ENCODE results near the gene RSPH1.

RSPH1 gene

DNA sequence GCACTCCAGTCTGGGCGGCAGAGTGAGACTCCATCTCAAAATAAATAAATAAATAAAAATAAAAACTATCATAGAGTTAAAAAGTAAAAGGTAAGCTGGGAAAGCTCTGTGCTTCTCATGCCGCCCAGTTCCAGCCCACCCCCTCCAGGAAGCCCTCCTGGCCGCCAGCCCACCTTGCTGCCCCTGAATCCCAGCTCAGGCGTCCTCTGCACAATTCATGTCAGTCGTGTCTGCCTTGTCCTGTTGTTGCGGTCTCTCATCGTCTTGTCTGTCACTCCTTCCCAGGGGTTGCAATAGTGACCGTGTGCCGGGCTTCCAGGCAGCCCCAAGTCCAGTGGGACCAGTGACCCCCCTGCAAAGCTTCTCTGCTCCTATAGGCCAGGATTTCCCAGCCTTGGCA lies 44.1 kb downstream of the RSPH1 start:
- DNase-seq (ENCODE audit: low read depth in 2 of 3, low spot score in 2 of 3), result no peak

DNA sequence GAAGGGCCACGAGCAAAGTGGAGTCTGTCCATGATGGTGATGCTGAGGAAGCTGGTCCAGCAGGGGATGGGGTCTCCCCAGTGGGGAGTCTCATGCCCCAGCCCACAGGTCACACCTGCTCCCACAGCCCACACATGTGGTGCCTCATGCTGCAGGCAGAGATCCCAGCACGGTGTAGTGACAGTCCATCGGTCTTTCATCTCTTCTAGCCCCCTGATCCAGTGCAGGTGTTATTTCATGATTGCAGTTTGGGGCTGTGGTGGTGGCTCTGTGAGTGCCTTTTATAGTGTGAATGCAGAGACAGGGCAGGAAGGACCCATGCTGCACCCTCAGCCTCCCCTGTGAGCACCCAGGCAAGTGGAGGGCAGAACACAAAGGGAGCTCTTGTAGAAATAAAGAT lies 47.3 kb downstream of the RSPH1 start:
- DNase-seq (ENCODE audit: low read depth in 2 of 3, low spot score in 2 of 3), result no peak

DNA sequence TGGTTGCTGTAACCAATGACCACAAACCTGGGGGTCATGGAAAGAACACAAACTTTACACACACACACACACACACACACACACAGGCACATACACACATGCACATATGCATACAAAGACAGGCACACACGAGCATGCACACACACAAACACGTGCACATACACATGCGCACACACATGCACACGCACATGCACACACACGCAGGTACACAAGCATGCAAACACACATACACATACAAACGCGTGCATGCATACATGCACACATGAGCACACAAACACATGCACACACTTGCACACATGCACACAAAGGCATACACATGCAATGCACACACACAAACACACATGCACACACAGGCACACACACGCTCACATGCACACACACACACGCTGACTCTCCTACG lies 48.3 kb downstream of the RSPH1 start:
- no peak for DNase-seq (ENCODE audit: low read depth in 2 of 3, low spot score in 2 of 3)

DNA sequence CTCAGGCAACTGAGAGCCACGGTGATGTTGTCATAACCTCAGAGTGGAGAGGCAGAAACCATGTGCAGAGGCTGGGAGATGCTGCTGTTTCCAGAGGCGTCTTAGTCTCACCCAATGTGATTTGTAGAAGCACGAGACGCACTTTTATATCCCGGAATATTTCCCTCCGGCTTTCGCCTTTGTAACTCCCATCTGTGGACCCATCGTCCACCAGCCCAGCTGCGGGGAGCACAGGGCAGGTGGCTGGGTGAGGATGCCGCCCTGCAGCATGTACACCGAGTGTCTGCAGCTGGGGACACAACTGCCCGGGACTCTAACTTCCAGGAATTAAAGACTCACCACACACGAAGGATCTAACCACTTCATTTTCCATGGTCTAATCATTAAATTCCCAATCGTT lies 48.8 kb downstream of the RSPH1 start:
- DNase-seq (ENCODE audit: low read depth in 2 of 3, low spot score in 2 of 3), result no peak

DNA sequence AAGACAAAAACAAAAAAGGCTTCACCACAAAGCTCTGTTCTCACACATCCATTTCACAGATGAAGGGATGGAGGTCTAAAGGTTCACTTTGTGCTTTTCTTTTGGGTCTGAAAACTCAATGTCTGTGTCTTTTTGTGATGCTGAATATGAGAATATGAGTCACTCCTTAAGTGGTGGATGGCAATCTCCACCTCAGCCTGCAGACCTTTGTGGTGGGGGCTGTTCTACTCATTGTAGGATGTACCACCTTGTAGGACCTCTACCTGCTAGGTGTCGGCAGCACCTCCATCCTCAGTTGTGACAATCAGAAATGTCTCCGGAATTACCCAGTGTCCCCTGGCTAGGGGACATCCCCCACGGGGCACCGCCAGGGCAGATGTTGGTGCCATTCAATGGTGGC lies 49.5 kb downstream of the RSPH1 start:
- DNase-seq (ENCODE audit: low read depth in 2 of 3, low spot score in 2 of 3), result no peak

DNA sequence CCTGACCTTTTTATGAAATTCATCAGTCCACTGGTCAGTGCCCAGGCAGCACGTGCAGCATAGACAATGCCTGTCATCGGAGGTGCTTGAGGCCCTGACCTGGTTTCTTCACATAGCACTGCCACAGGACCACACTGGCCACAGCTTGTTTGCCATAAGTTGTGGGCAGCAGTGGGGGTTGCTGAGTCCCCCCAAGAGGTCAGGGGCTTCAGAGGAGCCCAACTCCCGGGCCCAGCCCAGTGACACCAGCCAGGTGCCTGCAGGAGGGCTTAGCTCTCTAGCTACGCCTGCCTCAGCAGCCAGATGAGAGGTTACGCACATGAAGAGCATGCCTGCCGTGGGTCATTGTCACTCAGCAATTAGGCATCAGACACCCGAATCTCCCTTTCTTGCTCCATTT lies 50.7 kb downstream of the RSPH1 start:
- DNase-seq (ENCODE audit: low read depth in 2 of 3, low spot score in 2 of 3), result no peak

DNA sequence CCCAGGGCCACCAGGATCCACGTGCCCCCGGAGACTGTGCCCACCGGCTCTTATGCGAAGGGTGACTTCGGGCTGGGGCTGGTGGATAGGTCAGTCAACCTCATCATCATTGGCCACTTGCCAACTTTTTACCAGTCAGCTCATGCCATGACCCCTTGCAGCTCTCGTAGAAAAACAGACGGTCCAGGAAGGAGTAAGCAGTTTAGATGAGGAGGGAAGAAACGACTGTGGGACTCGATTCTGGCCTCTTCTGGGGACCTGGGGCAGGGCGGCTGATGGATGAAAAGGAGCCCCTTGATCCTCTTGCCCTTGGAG lies 51.3 kb downstream of the RSPH1 start:
- DNase-seq (ENCODE audit: low read depth in 2 of 3, low spot score in 2 of 3), result no peak

DNA sequence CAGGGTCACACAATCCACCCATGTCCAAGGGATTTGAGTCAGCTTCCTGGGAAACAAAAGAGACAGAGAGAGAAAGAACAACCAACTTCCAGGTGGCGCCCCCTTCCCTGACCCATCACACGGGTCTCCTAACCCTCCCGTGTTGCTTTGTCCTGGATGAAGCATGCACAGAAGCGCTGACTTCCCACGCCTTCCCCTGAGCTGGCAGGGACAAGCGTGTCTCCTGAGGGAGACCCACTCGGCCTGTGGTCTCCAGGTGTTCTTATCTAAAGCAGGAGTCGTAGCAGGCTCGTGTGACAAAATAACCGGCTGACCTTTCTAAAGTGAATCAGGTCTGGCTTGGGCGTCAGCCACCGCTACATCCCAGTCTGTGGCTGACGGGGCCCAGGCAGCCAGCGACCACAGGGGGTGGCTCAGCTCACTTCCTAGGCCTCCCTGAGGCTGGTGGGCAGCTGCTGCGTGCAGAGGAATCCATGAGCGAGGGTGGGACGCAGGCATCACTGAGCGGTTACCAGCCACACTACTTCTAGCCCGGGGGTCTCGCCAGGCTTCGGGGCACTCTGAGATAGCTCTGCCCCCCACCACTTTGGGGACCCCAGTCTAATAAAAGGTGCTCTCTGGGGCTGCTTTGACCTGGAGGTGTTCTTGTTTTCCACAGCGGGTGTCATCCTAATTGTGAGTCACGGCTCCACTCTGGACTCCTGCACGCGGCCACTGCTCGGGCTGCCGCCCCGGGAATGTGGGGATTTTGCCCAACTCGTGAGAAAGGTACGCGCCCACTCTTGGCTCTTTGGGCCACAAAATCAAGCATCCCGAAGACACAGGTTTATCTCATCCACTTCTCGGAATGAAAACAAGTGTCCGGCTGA lies 51.9 kb downstream of the RSPH1 start:
- no peak for DNase-seq (ENCODE audit: low read depth in 2 of 3, low spot score in 2 of 3)

DNA sequence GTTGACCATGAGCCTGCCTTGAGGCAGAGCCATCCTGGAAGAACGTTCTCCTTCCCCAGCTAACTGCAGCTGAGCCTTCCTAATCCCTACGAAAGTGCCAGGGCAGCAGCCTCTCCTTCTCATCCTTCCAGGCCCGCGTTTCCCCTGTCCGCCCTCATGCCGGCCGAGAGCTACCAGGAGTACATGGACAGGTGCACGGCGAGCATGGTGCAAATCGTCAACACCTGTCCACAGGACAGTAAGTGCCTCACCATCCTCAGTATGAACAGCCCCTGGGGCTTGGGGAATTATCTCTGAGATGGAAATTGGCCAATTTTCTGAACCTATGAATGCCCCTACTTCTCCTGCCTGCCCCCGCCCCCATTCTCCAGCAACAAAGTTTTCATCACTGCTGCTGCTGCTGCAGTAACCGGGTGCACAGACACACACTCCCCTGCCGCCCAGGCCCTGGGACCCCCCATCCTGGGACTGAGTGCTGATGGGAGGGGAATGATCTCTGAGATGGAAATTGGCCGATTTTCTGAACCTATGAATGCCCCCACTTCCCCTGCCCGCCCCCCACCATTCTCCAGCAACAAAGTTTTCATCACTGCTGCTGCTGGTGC lies 52.7 kb downstream of the RSPH1 start:
- no peak for DNase-seq (ENCODE audit: low read depth in 2 of 3, low spot score in 2 of 3)

DNA sequence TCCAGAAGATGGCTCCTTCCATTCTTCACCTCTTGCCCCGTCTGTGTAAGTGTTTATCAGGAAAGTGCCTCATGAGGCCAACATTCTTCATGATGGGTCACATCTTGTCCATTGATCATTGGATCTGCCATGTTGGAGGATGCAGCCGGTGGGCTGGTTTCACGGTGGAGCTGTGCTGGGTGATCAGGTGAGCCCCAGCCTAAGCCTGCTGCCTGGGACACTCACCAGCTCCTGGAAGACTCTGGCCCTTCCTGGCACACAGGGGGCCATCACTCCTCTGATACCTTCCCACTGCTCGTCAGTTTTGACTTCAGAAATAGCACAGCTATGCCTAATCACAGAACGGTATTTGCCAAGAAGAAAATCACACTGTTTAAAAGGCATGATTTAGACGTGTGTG lies 54.1 kb downstream of the RSPH1 start:
- no peak for DNase-seq (ENCODE audit: low read depth in 2 of 3, low spot score in 2 of 3)

DNA sequence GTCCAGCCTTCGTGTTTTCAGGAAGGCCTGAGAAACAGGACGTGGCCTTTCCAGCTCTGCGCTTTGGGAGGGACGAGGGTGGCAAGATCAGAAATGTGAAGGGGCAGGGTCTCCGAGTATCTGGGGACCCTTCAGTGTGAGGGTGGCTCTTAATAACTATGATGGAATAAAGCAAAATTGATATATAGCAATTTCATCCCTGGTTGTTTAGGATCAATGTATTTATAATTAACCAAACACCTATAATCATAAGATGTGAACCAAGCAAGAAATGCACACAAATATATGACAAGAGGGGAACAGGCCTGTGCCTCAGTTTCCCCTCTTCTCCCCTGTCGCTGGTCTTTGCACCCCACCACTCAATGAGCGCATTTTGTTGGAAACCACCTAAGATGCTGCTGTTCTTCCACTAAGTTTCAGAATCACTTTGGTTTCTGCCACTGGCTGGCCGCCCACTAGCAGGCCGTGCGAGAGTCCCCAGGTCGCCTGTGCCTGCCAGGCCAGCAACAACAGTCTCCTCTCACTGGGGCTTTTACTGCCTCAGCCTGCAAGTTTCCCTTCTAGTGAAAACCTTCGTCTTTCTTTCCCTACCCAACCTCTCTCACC lies 55.7 kb downstream of the RSPH1 start:
- no peak for DNase-seq (ENCODE audit: low read depth in 2 of 3, low spot score in 2 of 3)

DNA sequence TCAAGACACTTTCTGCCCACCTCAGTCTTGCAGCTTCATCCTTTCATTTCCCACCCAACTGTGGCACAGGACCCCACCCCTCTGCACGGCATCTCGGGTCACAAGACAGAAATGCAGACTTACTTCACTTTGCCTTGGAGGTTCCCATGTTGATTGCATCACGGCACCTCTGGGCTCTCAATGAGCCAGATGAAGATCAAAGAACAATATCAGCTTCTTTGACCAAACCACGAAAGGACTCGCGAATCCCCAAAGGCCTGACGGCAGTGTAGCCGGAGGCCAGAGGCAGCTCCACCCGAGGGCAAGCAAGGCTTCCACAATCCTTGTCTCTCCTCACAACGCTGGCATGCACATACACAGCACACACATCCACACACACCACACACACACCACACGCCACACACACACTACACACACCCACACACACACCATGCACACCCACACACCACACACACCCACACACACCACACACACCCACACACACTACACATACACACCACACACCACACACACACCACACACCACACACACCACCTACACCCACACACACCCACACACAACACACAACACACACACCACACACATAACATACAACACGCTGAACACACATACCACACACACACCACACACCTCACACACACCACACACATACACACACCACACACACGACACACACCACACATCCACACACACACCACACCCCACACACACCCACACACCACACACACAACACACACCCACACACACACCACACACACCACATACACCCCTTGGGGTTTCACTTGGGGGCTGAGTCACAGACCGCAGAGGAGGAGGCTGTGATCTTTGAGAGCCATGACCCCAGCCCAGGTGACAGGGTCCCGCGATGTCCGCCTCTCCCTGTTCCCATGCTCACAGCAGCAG lies 56.5 kb downstream of the RSPH1 start:
- DNase-seq (ENCODE audit: low read depth in 2 of 3, low spot score in 2 of 3), result no peak

DNA sequence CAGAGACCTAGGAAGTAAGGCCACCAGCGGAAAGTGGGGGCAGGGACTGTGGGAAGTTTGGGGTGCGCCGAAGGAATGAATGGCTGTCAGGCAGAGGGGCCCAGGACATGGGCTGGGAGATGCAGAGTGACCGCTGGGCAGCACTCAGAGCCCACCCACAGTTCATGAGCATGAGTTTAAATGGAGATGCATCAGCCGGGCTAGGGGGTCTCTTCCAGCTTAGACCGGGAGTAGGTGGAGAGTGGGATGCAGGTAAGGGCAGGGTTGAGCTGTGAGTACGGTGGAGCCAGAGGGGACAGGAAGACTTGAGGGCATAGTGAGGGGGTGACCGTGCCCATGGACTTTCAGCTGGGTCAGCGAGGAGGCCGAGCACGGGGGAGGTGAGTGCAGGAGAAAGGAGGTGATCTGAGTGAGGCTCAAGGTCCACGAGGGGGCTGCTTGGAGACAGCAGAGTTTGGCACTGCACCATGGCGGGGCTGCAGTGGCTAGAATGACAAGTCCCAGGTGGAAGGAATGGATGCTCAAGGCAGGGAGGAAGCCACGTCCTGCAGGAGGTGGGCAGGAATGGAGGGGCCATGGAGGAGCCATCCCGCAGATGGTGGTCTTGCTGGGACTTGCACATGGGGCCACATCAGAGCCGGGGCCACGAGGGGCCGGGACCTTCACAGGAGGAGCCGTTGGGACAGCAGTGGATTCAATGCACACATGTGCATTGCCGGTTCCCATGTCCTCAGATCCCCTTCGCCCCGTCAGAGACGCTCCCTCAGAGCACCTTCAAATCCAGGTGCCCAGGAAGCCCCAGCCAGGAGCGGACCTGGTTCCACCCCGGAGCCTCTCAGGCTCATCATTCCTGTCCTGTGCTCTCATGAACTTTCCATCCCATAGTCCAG lies 57.5 kb downstream of the RSPH1 start:
- DNase-seq (ENCODE audit: low read depth in 2 of 3, low spot score in 2 of 3), result no peak

DNA sequence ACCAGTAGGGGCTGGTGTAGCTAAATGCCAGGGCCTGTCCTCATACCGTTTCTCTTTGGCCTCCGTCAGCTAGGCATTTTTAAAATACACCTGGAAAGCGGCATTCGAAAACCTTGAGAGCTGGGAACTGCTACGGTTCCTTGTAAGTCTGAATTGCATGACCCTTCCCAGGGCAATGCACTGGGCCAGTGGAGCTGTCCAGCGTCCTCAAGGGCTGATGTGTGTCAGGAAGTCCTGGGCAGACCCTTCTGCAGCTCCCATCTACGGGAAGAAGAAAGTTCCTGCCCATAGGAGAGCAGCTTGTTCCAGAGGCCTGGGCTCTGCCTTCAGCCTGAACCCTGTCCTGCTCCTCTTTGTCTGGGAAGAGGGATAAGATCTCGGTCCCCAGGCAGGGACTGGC lies 58.2 kb downstream of the RSPH1 start:
- DNase-seq (ENCODE audit: low read depth in 2 of 3, low spot score in 2 of 3), result no peak

DNA sequence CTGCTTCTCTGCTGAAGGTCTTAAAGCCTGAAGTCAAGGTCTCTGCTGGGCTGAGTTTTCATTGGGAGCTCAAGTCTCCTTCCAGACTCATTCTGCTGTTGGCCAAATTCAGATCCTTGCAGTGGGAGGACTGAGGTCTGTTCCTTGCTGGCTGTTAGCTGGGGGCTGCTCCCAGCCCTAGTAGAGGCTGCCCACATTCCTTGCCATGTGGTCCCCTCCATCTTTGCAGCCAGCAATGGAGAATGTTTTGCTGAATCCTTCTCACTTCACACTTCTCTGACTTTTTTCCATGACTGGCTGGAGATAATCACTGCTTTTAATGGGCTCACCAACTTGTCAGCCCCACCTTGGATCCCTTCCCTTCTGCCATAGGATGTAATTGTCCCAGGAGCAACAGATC lies 59.1 kb downstream of the RSPH1 start:
- DNase-seq (ENCODE audit: low read depth in 2 of 3, low spot score in 2 of 3), result no peak

DNA sequence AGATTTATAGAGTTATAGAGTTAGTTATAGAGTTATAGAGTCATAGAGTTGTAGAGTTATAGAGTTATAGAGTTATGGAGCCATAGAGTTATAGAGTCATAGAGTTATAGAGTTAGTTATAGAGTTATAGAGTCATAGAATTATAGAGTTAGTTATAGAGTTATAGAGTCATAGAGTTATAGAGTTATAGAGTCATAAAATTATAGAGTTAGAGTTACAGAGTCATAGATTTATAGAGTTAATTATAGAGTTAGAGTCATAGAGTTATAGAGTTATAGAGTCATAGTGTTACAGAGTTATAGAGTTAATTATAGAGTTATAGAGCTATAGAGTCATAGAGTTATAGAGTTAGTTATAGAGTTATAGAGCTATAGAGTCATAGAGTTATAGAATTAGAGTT lies 60.2 kb downstream of the RSPH1 start:
- no peak for DNase-seq (ENCODE audit: low read depth in 2 of 3, low spot score in 2 of 3)

DNA sequence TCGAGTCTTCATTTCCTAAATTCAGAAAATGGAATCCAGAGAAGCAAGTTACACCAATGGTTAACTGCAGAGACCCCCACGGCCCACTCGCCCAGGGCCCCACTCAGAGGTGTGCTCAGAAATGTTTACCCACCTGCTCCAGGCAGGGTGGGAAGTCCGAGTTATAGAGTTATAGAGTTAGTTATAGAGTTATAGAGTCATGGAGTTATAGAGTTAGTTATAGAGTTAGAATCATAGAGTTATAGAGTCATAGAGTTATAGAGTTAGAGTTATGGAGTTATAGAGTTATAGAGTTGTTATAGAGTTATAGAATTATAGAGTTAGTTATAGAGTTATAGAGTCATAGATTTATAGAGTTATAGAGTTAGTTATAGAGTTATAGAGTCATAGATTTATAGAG lies 60.6 kb downstream of the RSPH1 start:
- no peak for DNase-seq (ENCODE audit: low read depth in 2 of 3, low spot score in 2 of 3)

DNA sequence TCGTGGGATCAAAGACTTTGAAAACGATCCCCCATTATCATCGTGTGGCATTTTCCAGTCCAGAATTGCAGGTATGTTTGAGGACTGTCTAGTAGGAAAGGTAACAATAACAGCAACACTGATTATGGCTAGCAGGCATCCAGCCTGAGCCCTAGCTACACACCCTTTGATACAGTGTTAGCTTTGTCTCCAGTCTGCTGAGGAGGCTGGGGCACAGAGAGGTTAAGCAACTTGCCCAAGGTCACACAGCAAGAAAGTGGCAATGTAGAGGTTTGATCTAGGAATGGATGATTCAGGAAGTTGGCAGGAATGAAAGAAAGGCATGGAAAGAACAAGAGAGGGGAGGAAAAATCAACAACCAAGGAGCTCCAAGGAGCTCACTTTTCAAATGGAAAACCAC lies 61.1 kb downstream of the RSPH1 start:
- no peak for DNase-seq (ENCODE audit: low read depth in 2 of 3, low spot score in 2 of 3)

DNA sequence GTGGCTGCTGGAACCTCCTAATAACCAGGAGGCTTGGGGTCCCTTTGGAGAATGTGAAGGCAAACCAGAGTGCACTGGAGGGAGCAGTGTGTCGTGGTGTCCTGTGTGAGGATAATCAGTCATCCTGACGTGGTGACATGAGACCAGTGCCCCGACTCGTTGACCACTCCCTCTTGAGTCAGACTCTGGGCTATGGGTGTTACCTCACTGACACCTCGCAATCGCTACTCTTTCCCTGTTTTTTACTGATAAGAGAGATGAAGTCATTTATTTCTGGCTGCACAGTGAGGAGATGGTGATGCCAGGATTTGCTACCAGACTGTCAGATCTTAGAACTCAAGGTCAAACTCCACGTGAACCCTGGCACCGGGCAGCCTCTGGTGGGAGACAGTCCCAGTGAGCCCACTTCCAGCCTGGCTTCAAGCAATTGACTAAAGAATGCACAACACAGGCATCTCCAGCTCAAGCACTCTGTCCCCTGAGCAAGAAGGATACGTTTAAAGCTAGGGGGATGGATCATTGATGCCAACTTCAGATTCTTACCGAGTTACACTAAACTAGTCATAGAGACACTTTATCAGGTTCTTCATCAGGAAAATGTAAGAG lies 62.0 kb downstream of the RSPH1 start:
- DNase-seq (ENCODE audit: low read depth in 2 of 3, low spot score in 2 of 3), result no peak

DNA sequence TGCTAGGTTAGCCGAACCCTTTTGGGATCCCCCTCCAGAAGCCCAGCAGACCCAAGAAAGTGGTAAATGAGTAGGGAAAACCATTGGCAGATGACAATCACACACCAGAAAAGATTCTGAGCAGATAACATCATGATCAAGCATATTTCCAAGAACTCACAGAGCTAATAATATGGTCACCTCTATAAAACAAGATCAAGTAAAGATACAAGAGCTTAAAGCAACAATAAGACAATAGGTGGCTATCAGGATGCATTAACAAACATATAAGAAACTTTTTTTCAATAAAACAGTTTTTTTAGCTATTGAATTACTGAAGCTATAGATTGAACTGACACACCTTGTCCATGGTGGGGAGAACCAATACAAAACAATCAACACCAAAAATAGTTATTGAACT lies 63.3 kb downstream of the RSPH1 start:
- no peak for DNase-seq (ENCODE audit: low read depth in 2 of 3, low spot score in 2 of 3)

All from activated CD8-positive, alpha-beta memory T cell treated with anti-CD3 and anti-CD28 coated beads for 48 hours (primary cell).